HG02642 (cell line): ENCODE measurements around the gene MYO1D.
"Not testable (repeated sequence)": the region's sequence is repeated elsewhere in the genome, so short reads cannot be mapped to it uniquely, and the experiment has no call there.

ENCODE experiments used
- ATAC-seq: cut with Tn5 transposase; IDR thresholded peaks from one replicate; pipeline ENCODE4 v1.9.1; 2021; ENCODE audit warnings: mild to moderate bottlenecking; ENCODE audit not compliant: unreplicated experiment, poor library complexity

Gene MYO1D

GRCh38 chr17:32876417-32877163 lies at the start of gene MYO1D:
Gene MYO1D, minus strand, starts transcription at chr17:32877124. Its CDS starts 252 bp downstream, at chr17:32876872.
- ATAC-seq, result peak; percentile 67

- no peak for ATAC-seq
Observed at GRCh38 chr17:32926183-32926582, 49.3 kb upstream of the MYO1D start.

GRCh38 chr17:32923905-32924304 lies 47.0 kb upstream of the MYO1D start:
- not testable (repeated sequence) for ATAC-seq

GRCh38 chr17:32921017-32921416 lies 44.1 kb upstream of the MYO1D start:
- no peak for ATAC-seq

- no peak for ATAC-seq
Observed at GRCh38 chr17:32920293-32920692, 43.4 kb upstream of the MYO1D start.

GRCh38 chr17:32919876-32920275 lies 43.0 kb upstream of the MYO1D start:
- ATAC-seq, result not testable (repeated sequence)

GRCh38 chr17:32917842-32918241 lies 40.9 kb upstream of the MYO1D start:
- no peak for ATAC-seq

GRCh38 chr17:32917081-32917480 lies 40.2 kb upstream of the MYO1D start:
- no peak for ATAC-seq

GRCh38 chr17:32916134-32916533 lies 39.2 kb upstream of the MYO1D start:
- ATAC-seq, result no peak

- ATAC-seq, result no peak
Observed at GRCh38 chr17:32915245-32915644, 38.3 kb upstream of the MYO1D start.

GRCh38 chr17:32914181-32914580 lies 37.3 kb upstream of the MYO1D start:
- ATAC-seq, result no peak

GRCh38 chr17:32913593-32913992 lies 36.7 kb upstream of the MYO1D start:
- ATAC-seq, result no peak

GRCh38 chr17:32912218-32912897 lies 35.4 kb upstream of the MYO1D start:
- ATAC-seq, result no peak

- ATAC-seq, result no peak
Observed at GRCh38 chr17:32910769-32911168, 33.8 kb upstream of the MYO1D start.

- peak; percentile 64 for ATAC-seq
Observed at GRCh38 chr17:32909787-32910369, 33.0 kb upstream of the MYO1D start.

- no peak for ATAC-seq
Observed at GRCh38 chr17:32907583-32907982, 30.7 kb upstream of the MYO1D start.

GRCh38 chr17:32904891-32905290 lies 28.0 kb upstream of the MYO1D start:
- ATAC-seq, result no peak

- no peak for ATAC-seq
Observed at GRCh38 chr17:32903774-32904673, 27.1 kb upstream of the MYO1D start.

GRCh38 chr17:32901743-32902142 lies 24.8 kb upstream of the MYO1D start:
- no peak for ATAC-seq

- ATAC-seq, result no peak
Observed at GRCh38 chr17:32899236-32900013, 22.5 kb upstream of the MYO1D start.
